Stomach (tissue), 4 donors: ENCODE measurements around the gene SLC18A3.

Experiments used
- CTCF ChIP-seq, 7 experiments: fragments of 450-650 bp in 4 of 7; fragments of 200-600 bp in 3 of 7; sonication (generic) in 3 of 7; IDR thresholded peaks; one replicate each; pipeline ENCODE4 v1.5.1; 2016 to 2019; ENCODE audit warnings: antibody characterized with exemption in 7 of 7, control low read depth in 2 of 7, mild to moderate bottlenecking in 1 of 7
- EP300 ChIP-seq: sonication (generic); formaldehyde crosslinking; IDR thresholded peaks from one replicate; pipeline ENCODE4 v1.6.1; 2017; ENCODE audit warnings: antibody characterized with exemption
- POLR2A ChIP-seq, 4 donors: fragments of 450-650 bp; IDR thresholded peaks; one replicate each; pipeline ENCODE4 v1.6.1; 2016; ENCODE audit warnings: antibody characterized with exemption in 4 of 4, control low read depth in 2 of 4, mild to moderate bottlenecking in 1 of 4, moderate library complexity in 1 of 4
- POLR2AphosphoS5 ChIP-seq, 3 donors: sonication (generic); formaldehyde crosslinking; IDR thresholded peaks; one replicate each; pipeline ENCODE4 v1.6.1; 2016; ENCODE audit warnings: antibody characterized with exemption in 3 of 3

- TF ChIP-seq CTCF (IDR thresholded peaks at IDR 0.05) (no peak), POLR2AphosphoS5 (IDR thresholded peaks at IDR 0.05) (no peak), POLR2A (IDR thresholded peaks at IDR 0.05) (no peak), EP300 (no peak)
Measured at GRCh38 chr10:49595713-49596492, 14.2 kb upstream of the SLC18A3 start.
